Omental fat pad (tissue), 4 donors: Measurements from ENCODE around the gene DLST. TPM values are rescaled to one million over a fixed set of nuclear protein-coding genes. Genes with fewer than 3 reads are reported as not detected.

Source experiments
- ATAC-seq: fragments of 150-250 bp; one replicate; pipeline ENCODE4 v1.9.1; 2016; ENCODE audit warnings: mild to moderate bottlenecking, moderate library complexity; ENCODE audit not compliant: low FRiP score
- DNase-seq: peaks from one replicate; pipeline ENCODE4 v3.0.0-alpha.2; 2019; ENCODE audit warnings: low spot score
- total RNA-seq, 4 donors: library from RNA; depleted of rRNA; stranded (reverse); fragments of >200 nt; gene quantifications; one replicate each; pipeline ENCODE4 v1.1.0, GENCODE V29; 2016
- TF ChIP-seq, protein P1 (sequence below), 3 donors: fragments of 450-650 bp; IDR thresholded peaks; one replicate each; pipeline ENCODE4 v1.5.1; 2016 to 2017; ENCODE audit warnings: antibody characterized with exemption in 3 of 3, mild to moderate bottlenecking in 3 of 3, moderate library complexity in 2 of 3

Gene DLST
- total RNA-seq, 4 donors from 2014 or later, result 102 to 144 (median 114) TPM

- DNase-seq (no peak), ATAC-seq (no peak)
- TF ChIP-seq, protein P1, sequence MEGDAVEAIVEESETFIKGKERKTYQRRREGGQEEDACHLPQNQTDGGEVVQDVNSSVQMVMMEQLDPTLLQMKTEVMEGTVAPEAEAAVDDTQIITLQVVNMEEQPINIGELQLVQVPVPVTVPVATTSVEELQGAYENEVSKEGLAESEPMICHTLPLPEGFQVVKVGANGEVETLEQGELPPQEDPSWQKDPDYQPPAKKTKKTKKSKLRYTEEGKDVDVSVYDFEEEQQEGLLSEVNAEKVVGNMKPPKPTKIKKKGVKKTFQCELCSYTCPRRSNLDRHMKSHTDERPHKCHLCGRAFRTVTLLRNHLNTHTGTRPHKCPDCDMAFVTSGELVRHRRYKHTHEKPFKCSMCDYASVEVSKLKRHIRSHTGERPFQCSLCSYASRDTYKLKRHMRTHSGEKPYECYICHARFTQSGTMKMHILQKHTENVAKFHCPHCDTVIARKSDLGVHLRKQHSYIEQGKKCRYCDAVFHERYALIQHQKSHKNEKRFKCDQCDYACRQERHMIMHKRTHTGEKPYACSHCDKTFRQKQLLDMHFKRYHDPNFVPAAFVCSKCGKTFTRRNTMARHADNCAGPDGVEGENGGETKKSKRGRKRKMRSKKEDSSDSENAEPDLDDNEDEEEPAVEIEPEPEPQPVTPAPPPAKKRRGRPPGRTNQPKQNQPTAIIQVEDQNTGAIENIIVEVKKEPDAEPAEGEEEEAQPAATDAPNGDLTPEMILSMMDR (IDR thresholded peaks at IDR 0.05), result no peak
Observed at GRCh38 chr14:74936731-74937130, 55.0 kb downstream of the DLST start.

DNA sequence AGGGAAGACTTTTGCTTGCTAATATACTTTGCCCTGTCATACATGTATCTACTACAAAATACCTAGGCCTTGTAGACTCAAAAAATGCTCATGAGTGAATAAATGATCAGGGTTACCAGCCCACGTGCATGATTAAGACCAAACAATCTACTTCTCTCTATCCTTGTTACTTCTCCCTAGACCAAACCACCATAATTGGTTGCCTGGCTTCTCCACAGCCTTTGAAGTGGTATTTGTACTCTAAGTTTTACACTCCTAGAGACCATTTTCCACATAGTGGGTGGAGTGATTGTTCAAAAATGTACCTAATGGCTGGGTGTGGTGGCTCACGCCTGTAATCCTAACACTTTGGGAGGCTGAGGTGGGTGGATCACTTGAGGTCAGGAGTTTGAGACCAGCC, 55.5 kb downstream of the DLST start:
- ATAC-seq (no peak), DNase-seq (no peak)
- TF ChIP-seq, protein P1 (IDR thresholded peaks at IDR 0.05), result no peak

GRCh38 chr14:74938531-74939495, 57.1 kb downstream of the DLST start:
- no peak for ATAC-seq
- TF ChIP-seq, protein P1 (IDR thresholded peaks at IDR 0.05), result no peak
- no peak for DNase-seq

GRCh38 chr14:74940956-74941565, 59.3 kb downstream of the DLST start:
- no peak for DNase-seq

DNA sequence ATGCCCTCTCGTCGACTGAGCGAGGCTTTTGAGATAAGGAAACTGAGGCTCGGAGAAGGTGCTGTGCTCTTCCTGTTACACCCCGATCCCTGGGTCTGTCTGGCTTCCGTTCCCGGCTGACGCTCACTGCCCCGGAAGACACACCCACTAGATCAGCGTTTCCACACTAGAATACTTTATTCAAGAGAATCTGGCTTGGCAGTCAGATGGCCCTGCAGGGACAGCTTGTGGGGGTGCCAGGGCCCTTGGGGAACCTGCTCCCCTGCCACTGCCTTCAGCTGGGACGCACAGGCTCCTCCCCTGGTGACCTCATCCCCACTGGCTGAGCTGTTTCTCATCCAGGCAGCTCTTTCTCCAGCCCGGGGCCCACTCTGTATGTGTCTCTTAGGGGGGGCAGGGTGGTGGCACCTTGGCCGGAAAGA, 60.0 kb downstream of the DLST start:
- TF ChIP-seq, protein P1 (IDR thresholded peaks at IDR 0.05), result no peak
- no peak for ATAC-seq
- no peak for DNase-seq

More at GRCh38 chr14:74940956-74941565, 59.3 kb downstream of the DLST start:
- ATAC-seq, result no peak
- TF ChIP-seq, protein P1 (IDR thresholded peaks at IDR 0.05), result no peak

GRCh38 chr14:74942181-74942580, 60.5 kb downstream of the DLST start:
- DNase-seq (no peak), ATAC-seq (no peak)
- TF ChIP-seq, protein P1 (IDR thresholded peaks at IDR 0.05), result no peak
